UCSD-AML1 (cell line): ENCODE data around the gene CMAS.
"Not testable (repeated sequence)": the region's sequence is repeated elsewhere in the genome, so short reads cannot be mapped to it uniquely, and the experiment has no call there.

Source experiments
- DNase-seq: peaks from one replicate; lab custom pipeline; 2025; ENCODE audit not compliant: unreplicated experiment; lab: John Stamatoyannopoulos, UW

Gene CMAS

GRCh38 chr12:22046090-22046967, at the start of gene CMAS:
Gene CMAS, plus strand, starts transcription at chr12:22046218. Its CDS starts 86 bp downstream, at chr12:22046304.
- peak; percentile 86 for DNase-seq

GRCh38 chr12:21998295-21998694, 47.7 kb upstream of the CMAS start:
- DNase-seq = no peak

- no peak for DNase-seq
Measured at GRCh38 chr12:21998782-21999181, 47.2 kb upstream of the CMAS start.

- DNase-seq = no peak
Measured at GRCh38 chr12:22002430-22002829, 43.6 kb upstream of the CMAS start.

GRCh38 chr12:22007794-22008193, 38.2 kb upstream of the CMAS start:
- DNase-seq = not testable (repeated sequence)

- no peak for DNase-seq
Measured at GRCh38 chr12:22008196-22008595, 37.8 kb upstream of the CMAS start.

- DNase-seq = no peak
Measured at GRCh38 chr12:22014041-22014782, 31.8 kb upstream of the CMAS start.

- DNase-seq = no peak
Measured at GRCh38 chr12:22014783-22015144, 31.3 kb upstream of the CMAS start.

GRCh38 chr12:22016982-22017381, 29.0 kb upstream of the CMAS start:
- DNase-seq = no peak

- DNase-seq = no peak
Measured at GRCh38 chr12:22018860-22019259, 27.2 kb upstream of the CMAS start.

GRCh38 chr12:22023489-22023888, 22.5 kb upstream of the CMAS start:
- not testable (repeated sequence) for DNase-seq

GRCh38 chr12:22029491-22029890, 16.5 kb upstream of the CMAS start:
- DNase-seq = no peak

GRCh38 chr12:22029991-22030390, 16.0 kb upstream of the CMAS start:
- DNase-seq = no peak

- DNase-seq = no peak
Measured at GRCh38 chr12:22032732-22033131, 13.3 kb upstream of the CMAS start.

GRCh38 chr12:22034709-22035506, 11.1 kb upstream of the CMAS start:
- peak; percentile 34 for DNase-seq

- DNase-seq = no peak
Measured at GRCh38 chr12:22037947-22038346, 8.1 kb upstream of the CMAS start.

GRCh38 chr12:22038734-22039133, 7.3 kb upstream of the CMAS start:
- no peak for DNase-seq

- no peak for DNase-seq
Measured at GRCh38 chr12:22039361-22039760, 6.7 kb upstream of the CMAS start.

GRCh38 chr12:22042976-22043669, 2.9 kb upstream of the CMAS start:
- no peak for DNase-seq

- no peak for DNase-seq
Measured at GRCh38 chr12:22043943-22044342, 2.1 kb upstream of the CMAS start.

- no peak for DNase-seq
Measured at GRCh38 chr12:22044391-22044790, 1.6 kb upstream of the CMAS start.
